ENCODE results near the gene PRDM10.

- TF ChIP-seq CTCF (IDR thresholded peaks at IDR 0.05), result no peak
- TF ChIP-seq POLR2A (IDR thresholded peaks at IDR 0.05), result no peak
- no peak for TF ChIP-seq EP300 (IDR thresholded peaks at IDR 0.05)
Observed at GRCh38 chr11:129905402-129905801, 97.2 kb downstream of the PRDM10 start.
